HG03457 (cell line): ENCODE results near the gene DEAF1.
"Not testable (repeated sequence)": the region's sequence is repeated elsewhere in the genome, so short reads cannot be mapped to it uniquely, and the experiment has no call there.

Experiments used
- ATAC-seq: cut with Tn5 transposase; IDR thresholded peaks from one replicate; pipeline ENCODE4 v1.9.1; 2021; ENCODE audit warnings: moderate number of reproducible peaks; ENCODE audit not compliant: unreplicated experiment

Gene DEAF1

GRCh38 chr11:653136-653535 is 41.9 kb downstream of the DEAF1 start:
- ATAC-seq = not testable (repeated sequence)

- ATAC-seq = no peak
Measured at GRCh38 chr11:650482-650881, 44.5 kb downstream of the DEAF1 start.

DNA sequence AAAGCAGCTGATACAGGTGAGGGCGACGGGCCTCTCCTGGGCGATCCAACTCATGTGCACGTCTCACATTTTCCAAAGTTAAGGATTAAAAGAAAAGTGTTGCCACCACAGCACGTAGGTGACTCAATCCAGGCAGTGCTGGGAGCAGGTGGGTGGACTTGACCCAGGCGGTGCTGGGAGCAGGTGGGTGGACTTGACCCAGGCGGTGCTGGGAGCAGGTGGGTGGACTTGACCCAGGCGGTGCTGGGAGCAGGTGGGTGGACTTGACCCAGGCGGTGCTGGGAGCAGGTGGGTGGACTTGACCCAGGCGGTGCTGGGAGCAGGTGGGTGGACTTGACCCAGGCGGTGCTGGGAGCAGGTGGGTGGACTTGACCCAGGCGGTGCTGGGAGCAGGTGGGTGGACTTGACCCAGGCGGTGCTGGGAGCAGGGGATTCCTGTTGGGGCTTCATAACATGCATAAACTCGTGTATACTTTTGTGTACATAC is 47.3 kb downstream of the DEAF1 start:
- not testable (repeated sequence) for ATAC-seq

GRCh38 chr11:646214-646613 is 48.8 kb downstream of the DEAF1 start:
- ATAC-seq = no peak

- no peak for ATAC-seq
Measured at GRCh38 chr11:645536-645935, 49.5 kb downstream of the DEAF1 start.

DNA sequence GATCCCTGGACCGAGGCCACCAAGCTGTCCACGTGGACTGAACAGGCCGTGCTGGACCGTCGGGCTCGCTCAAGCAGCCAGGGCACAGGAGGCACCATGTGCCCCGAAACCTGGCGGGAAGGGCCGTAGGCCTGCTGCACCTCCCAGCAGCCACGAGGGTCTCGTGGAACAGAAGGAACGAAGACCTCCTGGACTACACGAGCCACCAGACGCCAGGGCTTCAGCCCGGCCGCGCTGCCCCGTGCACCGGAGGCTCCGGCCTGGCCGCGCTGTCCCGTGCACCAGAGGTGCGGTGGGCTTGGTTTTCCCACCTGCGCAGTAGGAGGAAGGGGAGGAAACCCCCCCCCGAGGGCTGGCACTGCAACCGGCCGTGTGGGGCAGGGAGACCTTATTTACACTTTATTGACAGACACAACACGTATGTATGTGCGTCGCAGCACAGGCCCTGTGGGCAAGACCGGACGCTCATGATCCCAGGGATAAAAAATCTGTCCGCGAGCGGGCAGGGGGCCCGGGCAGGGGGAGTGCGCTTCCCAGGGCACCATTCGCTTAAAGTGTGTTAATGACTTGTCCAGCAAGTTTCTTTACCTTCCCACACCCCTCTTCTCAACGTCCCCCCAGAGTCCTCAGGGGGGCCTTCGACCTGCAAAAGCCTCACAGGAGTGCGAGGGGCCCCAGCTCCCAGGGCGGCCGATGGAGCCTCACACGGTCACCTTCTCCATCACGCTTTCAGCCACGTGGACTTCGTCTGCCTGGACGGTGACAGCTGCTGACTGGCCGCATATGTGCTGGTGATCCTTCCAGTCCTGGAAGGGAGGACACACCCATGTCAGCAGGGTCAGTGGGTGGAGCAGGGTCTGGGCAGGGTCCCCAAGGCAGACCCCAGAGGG is 50.9 kb downstream of the DEAF1 start:
- ATAC-seq = no peak

GRCh38 chr11:643366-643765 is 51.7 kb downstream of the DEAF1 start:
- no peak for ATAC-seq

GRCh38 chr11:641806-642370 is 53.1 kb downstream of the DEAF1 start:
- no peak for ATAC-seq

DNA sequence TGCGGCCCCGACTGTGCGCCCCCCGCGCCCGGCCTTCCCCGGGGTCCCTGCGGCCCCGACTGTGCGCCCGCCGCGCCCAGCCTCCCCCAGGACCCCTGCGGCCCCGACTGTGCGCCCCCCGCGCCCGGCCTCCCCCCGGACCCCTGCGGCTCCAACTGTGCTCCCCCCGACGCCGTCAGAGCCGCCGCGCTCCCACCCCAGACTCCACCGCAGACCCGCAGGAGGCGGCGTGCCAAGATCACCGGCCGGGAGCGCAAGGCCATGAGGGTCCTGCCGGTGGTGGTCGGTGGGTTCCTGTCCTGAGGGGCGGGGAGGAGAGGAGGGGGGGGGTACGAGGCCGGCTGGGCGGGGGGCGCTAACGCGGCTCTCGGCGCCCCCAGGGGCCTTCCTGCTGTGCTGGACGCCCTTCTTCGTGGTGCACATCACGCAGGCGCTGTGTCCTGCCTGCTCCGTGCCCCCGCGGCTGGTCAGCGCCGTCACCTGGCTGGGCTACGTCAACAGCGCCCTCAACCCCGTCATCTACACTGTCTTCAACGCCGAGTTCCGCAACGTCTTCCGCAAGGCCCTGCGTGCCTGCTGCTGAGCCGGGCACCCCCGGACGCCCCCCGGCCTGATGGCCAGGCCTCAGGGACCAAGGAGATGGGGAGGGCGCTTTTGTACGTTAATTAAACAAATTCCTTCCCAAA is 54.9 kb downstream of the DEAF1 start:
- ATAC-seq = no peak

DNA sequence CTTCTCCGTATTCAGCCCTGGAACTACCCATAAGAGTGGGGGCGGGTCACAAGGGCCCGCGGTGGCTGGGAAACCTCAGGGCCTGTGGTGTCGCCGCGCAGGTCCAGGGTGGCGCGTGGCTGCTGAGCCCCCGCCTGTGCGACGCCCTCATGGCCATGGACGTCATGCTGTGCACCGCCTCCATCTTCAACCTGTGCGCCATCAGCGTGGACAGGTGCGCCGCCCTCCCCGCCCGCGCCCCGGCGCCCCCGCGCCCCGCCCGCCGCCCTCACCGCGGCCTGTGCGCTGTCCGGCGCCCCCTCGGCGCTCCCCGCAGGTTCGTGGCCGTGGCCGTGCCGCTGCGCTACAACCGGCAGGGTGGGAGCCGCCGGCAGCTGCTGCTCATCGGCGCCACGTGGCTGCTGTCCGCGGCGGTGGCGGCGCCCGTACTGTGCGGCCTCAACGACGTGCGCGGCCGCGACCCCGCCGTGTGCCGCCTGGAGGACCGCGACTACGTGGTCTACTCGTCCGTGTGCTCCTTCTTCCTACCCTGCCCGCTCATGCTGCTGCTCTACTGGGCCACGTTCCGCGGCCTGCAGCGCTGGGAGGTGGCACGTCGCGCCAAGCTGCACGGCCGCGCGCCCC is 55.6 kb downstream of the DEAF1 start:
- no peak for ATAC-seq

GRCh38 chr11:638631-639331 is 56.2 kb downstream of the DEAF1 start:
- ATAC-seq = no peak

DNA sequence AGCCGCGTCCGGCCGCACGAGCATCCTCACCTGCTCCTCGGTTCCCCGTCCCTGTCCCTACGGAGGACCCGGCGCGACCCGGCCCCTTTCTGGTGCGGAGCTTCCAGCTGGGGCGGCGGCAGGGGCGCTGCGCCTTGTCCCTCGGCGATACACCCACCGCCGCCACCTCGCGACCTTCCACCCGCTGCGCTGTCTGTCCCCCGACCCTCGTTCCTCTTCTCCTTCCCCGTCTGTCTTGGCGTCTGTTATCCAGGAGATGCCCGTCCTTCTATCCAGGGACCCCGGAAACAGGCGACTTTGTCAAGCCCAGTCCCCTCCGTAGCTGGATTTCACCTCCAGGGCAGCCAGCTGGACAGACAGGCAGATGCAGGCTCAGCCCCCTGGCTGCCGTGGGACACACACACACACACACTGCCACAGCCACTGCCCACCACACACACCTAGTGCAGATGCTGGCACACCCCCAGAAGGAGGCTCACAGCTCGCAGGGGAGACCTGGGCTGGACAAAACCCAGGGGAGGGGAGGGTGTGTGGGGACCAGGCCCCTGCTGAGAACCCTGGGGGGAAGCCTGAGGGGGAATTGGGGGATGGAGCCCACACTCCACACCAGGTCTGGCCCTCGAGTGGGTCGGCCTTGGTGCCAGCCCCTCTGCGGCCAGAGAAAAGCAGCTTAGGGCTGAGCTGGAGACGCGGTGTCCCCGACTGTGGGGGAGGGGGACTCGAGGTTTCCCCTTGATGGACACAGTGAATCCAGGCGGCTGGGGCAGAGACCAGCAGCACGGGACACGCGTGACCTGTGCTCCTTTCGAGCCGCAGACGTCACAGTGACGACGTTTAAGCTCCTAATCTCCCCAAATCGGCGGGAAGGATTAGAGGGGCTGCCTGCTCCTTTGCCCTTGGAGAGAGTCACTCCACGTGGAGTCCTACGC is 57.2 kb downstream of the DEAF1 start:
- no peak for ATAC-seq

DNA sequence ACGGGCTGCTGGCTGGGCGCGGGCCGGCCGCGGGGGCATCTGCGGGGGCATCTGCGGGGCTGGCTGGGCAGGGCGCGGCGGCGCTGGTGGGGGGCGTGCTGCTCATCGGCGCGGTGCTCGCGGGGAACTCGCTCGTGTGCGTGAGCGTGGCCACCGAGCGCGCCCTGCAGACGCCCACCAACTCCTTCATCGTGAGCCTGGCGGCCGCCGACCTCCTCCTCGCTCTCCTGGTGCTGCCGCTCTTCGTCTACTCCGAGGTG is 57.8 kb downstream of the DEAF1 start:
- ATAC-seq = no peak

DNA sequence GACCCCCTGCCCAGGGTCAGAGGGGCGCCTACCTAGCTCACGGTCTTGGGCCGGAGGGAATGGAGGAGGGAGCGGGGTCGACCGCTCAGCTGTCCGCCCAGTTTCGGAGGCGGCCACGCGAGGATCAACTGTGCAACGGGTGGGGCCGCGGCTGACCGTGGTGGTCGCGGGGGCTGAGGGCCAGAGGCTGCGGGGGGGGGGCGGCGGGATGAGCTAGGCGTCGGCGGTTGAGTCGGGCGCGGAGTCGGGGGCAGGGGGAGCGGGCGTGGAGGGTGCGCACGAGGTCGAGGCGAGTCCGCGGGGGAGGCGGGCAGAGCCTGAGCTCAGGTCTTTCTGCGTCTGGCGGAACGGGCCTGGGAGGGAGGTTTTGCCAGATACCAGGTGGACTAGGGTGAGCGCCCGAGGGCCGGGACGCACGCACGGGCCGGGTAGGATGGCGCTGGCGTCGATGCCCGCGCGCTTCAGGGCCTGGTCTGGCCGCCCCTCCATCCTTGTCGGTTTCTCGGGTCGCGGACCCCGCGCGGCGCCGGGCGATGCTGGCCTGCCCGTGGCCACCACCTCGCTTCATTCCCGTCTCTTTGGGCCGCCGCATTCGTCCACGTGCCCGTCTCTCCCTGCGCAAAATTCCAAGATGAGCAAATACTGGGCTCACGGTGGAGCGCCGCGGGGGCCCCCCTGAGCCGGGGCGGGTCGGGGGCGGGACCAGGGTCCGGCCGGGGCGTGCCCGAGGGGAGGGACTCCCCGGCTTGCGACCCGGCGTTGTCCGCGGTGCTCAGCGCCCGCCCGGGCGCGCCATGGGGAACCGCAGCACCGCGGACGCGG is 58.3 kb downstream of the DEAF1 start, which contains the start of gene DRD4:
DRD4 (plus strand) TSS at position 759 of the 822 bp plus-strand sequence; CDS start at position 795, 36 bp downstream.
- no peak for ATAC-seq

DNA sequence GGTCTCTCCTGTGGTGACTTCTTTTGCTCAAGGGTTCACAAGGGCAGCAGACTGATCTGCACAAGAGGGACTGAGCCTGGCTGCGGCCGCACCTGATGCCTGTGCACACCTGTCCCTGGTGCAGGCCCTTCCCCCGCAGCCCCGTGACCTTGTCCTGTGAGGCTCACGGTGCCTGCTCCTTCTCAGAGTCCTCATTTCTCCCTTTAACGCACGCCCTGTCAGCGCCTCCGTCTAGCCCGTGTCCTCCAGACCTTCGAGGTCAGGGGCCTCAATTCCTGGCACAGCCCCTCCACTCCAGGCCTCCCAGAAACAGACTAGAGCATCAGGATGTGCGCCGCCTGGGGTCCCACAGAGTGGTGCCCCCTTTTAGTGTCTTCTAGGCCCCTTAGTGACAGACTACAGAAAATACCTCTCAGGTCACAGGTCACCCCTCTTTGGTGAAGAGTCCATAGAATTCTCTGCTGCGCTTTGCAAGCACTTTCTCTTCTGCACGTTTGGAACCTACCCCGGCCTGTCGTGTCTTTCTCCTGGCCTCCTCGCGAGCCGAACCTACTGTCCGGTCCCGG is 59.0 kb downstream of the DEAF1 start:
- ATAC-seq = no peak

DNA sequence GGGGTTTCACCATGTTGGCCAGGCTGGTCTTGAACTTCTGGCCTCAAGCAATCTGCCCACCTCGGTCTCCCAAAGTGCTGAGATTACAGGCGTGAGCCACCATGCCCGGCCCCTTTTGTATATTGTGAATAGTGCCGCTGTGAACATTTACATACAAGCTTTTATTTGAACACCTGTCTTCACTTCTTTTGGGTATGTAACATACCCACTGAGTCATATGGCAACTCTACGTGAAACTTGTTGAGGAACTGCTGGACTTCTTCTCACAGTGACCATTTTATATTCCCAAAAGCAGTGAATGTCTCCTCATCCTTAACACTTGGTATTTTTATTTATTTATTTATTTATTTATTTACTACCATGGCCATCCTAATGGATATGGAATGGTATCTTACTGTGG is 64.2 kb downstream of the DEAF1 start:
- ATAC-seq = no peak

- no peak for ATAC-seq
Measured at GRCh38 chr11:629237-629583, 65.8 kb downstream of the DEAF1 start.

DNA sequence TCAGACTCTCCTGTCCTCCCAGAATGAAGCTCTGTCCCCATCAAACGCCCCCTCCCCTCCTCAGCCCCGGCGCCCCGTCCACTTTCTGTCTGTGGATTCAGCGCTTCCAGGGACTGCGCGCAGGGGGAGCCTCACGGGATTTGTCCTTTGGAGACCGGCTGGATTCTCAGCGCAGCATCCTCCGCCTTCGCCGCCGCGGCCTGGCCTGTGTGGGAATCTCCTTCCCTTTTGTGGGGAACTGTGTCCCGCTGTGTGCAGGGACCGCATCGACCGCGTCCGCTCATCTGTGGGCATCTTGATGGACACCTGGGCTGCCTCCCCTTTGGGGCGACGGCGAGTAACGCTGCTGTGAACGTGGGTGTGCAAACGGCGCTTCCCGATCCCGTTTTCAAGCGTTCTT is 67.0 kb downstream of the DEAF1 start:
- ATAC-seq = no peak

- ATAC-seq = no peak
Measured at GRCh38 chr11:627308-627576, 67.8 kb downstream of the DEAF1 start.
